Lung microvascular endothelial cell (primary cell): Measurements from ENCODE around the gene KCNG2. TPM values are rescaled to one million over a fixed set of nuclear protein-coding genes. Genes with fewer than 3 reads are reported as not detected.

Source experiments
- DNase-seq, 2 donors: peaks; one replicate each; pipeline versions ENCODE4 v3.0.0 to v3.0.0-alpha.2; 2010; ENCODE audit warnings: low read depth in 2 of 2
- total RNA-seq: library from RNA; depleted of rRNA; stranded (reverse); fragments of >200 nt; gene quantifications from 2 replicates; pipeline ENCODE4 v1.2.1, GENCODE V29; 2014

KCNG2 gene
- total RNA-seq, 1 donor from 2014 or later = 1.4 TPM

GRCh38 chr18:79784965-79785770, 12.6 kb upstream of the KCNG2 start:
- no peak for DNase-seq

- no peak for DNase-seq
These were observed 11.9 kb upstream of the KCNG2 start for GRCh38 chr18:79785831-79786230.

- DNase-seq = no peak
These were observed 11.4 kb upstream of the KCNG2 start for GRCh38 chr18:79786304-79786703.

- no peak for DNase-seq
These were observed 10.8 kb upstream of the KCNG2 start for GRCh38 chr18:79786786-79787526.

- DNase-seq = no peak
These were observed 10.2 kb upstream of the KCNG2 start for GRCh38 chr18:79787527-79787864.

- no peak for DNase-seq
These were observed 9.6 kb upstream of the KCNG2 start for GRCh38 chr18:79787865-79788733.

- no peak for DNase-seq
These were observed 9.0 kb upstream of the KCNG2 start for GRCh38 chr18:79788734-79789085.

- DNase-seq = no peak
These were observed 8.4 kb upstream of the KCNG2 start for GRCh38 chr18:79789091-79789891.

- DNase-seq = no peak
These were observed 7.5 kb upstream of the KCNG2 start for GRCh38 chr18:79789901-79790890.

GRCh38 chr18:79790996-79791972, 6.5 kb upstream of the KCNG2 start:
- DNase-seq = peak; percentile 77

GRCh38 chr18:79792096-79792987, 5.4 kb upstream of the KCNG2 start:
- DNase-seq = no peak

- DNase-seq = no peak
These were observed 4.8 kb upstream of the KCNG2 start for GRCh38 chr18:79792988-79793355.

GRCh38 chr18:79794846-79795245, 2.9 kb upstream of the KCNG2 start:
- no peak for DNase-seq

- peak in 1 of 2 donors; percentile 13 for DNase-seq
These were observed 2.3 kb upstream of the KCNG2 start for GRCh38 chr18:79795446-79795845.

- peak in 1 of 2 donors; percentile 42 for DNase-seq
These were observed 1.7 kb upstream of the KCNG2 start for GRCh38 chr18:79796016-79796415.

GRCh38 chr18:79796531-79797405, 970 bp upstream of the KCNG2 start:
- DNase-seq = no peak
